Measurements from ENCODE around the gene PXDN.

- TF ChIP-seq CTCF (conservative IDR thresholded peaks at IDR 0.05; ENCODE audit: low read depth, low read length) = no peak
- no peak for TF ChIP-seq EZH2phosphoT487 (IDR thresholded peaks at IDR 0.05; ENCODE audit: borderline replicate concordance, low read length)
- TF ChIP-seq EZH2 (IDR thresholded peaks at IDR 0.05; ENCODE audit: low read length, unreplicated experiment) = no peak
Observed at GRCh38 chr2:1758171-1758570, 13.9 kb upstream of the PXDN start.

All from PC-3 (cell line).